Measurements from ENCODE around the gene CCDC88A.
"Not testable (repeated sequence)": the region's sequence is repeated elsewhere in the genome, so short reads cannot be mapped to it uniquely, and the experiment has no call there.

CCDC88A gene

GRCh38 chr2:55391615-55392242 is 27.9 kb downstream of the CCDC88A start:
- in situ Hi-C loops (cut with HindIII; ENCODE audit: low sequenced_read_pairs): no loop called here

DNA sequence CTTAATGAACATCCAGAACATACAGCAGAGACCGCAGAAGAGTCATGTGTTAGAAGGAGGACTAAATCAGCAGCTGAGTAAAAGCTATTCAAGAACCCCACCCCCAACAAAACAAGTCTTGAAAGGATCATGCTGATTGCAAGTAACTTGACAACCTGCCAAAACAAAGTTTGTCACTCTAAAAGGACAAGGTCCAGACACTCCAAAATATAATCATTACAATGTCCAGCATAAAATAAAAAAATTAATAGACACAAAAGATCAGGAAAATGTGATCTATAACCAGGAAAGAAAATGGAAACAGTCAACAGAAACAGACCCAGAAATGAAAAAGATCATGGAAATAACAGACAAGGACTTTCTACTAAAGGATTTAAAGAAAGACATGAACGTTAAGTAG is 28.5 kb downstream of the CCDC88A start:
- in situ Hi-C loops (cut with HindIII; ENCODE audit: low sequenced_read_pairs): no loop called here

- in situ Hi-C loops (cut with HindIII; ENCODE audit: low sequenced_read_pairs): not testable (repeated sequence)
Observed at GRCh38 chr2:55385516-55385915, 34.1 kb downstream of the CCDC88A start.

DNA sequence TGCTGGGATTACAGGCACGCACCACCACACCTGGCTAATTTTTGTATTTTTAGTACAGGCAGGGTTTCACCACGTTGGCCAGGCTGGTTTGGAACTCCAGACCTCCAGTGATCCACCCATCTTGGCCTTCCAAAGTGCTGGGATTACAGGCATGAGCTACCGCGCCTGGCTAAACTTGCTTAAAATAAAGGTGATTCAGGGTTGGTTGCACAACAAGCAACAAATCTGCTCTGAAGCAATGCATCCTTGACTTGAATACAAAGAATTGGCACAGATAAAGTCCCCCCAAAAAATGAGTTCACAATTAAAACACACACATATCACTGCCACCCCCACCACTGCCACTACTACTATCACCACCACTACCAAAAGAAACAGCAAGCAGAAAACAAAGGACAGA is 34.9 kb downstream of the CCDC88A start:
- in situ Hi-C loops (cut with HindIII; ENCODE audit: low sequenced_read_pairs): no loop called here

DNA sequence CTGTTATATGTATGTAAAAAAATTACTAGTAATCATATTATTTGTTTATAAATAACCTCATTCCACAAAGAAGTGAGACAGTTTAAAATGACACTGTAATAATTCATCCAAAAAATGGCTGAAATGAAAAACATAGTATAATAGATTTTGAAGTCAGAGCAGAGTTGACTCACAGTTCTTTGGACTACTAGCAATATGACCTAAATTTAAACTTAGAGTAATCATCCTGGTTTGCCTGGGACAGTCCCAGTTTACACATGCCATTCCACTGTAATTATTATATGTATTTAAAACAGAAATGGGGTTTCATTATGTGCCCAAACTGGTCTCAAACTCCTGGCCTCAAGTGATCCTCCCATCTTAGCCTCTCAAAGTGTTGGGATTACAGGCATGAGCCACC is 48.3 kb downstream of the CCDC88A start:
- in situ Hi-C loops (cut with HindIII; ENCODE audit: low sequenced_read_pairs): no loop called here

- in situ Hi-C loops (cut with HindIII; ENCODE audit: low sequenced_read_pairs): no loop called here
Observed at GRCh38 chr2:55370208-55370607, 49.4 kb downstream of the CCDC88A start.

GRCh38 chr2:55365303-55365702 is 54.4 kb downstream of the CCDC88A start:
- in situ Hi-C loops (cut with HindIII; ENCODE audit: low sequenced_read_pairs): no loop called here

GRCh38 chr2:55364189-55365055 is 55.2 kb downstream of the CCDC88A start:
- in situ Hi-C loops (cut with HindIII; ENCODE audit: low sequenced_read_pairs): no loop called here

DNA sequence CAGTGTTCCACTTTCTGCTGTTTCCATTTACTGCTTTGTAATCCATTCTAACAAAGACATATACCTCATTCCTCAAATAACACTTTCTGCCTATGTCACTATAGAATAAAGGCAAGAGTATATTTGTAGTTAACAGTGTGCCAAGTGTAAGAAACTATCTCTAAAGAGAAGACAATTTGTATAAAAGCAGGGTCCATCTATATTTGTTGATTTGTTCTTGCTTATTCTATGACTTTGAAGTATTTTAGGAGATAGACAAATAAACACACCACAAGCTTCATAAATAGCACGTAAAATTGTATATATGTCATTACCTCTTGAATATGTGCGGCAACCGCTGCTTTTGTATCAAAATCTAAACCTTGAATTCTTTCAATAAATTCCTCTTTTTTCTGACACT is 56.0 kb downstream of the CCDC88A start:
- in situ Hi-C loops (cut with HindIII; ENCODE audit: low sequenced_read_pairs): no loop called here

DNA sequence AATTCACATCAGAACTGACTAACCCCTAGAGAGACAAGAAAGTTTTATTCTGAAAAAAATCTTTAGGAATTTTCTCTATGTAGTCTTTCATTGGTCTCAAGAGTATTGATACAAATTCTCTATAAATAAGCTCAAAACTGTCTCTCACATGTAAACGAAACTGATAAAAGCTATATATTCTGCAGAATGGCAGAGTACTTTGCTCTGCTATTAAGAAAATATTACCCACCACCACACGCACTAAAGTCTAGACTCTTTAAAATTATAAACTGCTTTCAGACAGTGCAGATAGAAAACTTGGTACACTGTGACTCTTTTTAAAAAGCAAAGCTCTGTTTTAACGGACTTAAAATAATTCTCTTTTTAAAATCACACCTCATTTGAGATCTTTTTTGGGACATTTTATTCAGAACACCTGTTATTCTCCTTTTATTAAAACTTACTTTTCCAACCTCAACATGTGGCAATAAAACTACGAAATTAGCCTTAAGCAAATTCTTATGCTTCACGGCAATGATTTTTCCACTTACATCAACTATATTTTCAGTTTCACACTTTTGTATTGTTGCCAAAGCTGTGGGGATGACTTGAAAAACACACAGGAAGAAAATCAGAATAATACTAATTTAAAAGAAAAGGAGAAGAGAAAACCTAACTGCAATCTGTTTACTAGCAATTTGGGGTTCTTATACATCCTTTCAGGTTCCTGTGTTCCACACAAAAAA is 58.0 kb downstream of the CCDC88A start:
- in situ Hi-C loops (cut with HindIII; ENCODE audit: low sequenced_read_pairs): no loop called here

DNA sequence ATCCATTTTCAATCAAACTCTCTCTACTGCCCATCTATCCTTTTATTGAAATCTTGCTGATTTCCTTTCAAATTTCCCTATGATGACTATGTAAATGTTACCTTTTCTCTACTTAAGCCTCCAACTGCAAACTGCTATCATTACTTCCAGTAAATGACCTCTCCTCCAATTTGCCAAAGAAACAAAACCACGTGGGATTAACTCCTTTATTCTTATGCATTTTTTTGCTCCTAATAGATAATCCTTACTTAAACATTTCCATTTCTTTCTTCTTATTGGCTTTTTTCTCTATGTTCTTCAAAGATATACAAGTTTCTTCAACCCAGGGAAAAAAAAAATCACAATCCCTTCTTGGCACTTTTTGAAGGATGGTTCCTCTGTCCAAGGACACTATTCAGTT is 61.2 kb downstream of the CCDC88A start:
- in situ Hi-C loops (cut with HindIII; ENCODE audit: low sequenced_read_pairs): no loop called here

GRCh38 chr2:55357927-55358326 is 61.7 kb downstream of the CCDC88A start:
- in situ Hi-C loops (cut with HindIII; ENCODE audit: low sequenced_read_pairs): no loop called here

DNA sequence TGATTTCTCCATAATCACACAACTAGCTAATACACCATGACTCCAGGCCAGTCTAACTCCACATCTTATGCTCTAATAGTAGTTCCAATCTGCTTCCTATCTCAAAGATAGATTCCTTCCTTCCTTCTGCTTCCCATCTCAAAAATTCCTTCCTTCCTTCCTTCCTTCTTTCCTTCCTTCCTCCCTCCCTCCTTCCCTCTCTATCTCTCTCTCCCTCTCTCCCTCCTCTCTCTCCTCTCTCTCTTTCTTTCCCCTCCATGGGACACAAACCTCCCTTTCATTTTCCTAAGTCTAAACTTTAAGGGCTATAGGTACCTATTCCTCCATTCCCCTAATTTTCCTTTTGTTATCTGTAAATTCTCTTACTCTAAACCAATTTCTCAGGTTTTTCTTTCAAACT is 62.5 kb downstream of the CCDC88A start:
- in situ Hi-C loops (cut with HindIII; ENCODE audit: low sequenced_read_pairs): no loop called here

DNA sequence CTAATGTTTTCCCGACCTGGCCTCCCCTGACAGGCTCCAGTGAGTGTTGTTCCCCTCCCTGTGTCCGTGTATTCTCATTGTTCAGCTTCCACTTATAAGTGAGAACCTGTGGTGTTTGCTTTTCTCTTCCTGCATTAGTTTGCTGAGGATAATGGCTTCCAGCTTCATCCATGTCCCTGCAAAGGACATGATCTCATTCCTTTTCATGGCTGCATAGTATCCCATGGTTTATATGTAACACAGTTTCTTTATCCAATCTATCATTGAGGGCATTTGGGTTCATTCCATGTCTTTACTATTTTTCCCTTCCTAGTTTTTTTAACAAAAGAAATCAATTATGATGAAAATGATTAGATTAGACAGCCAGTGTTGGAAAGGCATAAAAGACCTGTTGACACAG is 63.5 kb downstream of the CCDC88A start:
- in situ Hi-C loops (cut with HindIII; ENCODE audit: low sequenced_read_pairs): not testable (repeated sequence)

DNA sequence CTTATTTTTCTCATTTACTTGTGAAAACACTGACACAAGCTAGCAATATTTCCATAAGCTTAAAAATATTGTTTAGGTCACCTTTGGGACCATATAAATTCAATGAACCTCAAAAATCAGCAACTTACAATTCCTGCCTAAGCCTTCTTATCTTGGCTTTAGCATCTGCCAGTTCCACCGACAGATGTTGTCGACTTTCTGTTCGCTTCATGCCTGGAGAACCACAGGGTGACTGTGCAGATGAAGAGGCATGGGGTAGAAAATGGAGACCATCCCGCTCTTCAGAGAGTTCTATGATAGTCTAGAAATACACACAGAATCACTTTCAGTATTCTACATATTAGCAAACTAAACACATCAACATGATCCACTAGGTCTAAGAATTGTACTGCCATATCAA is 64.2 kb downstream of the CCDC88A start:
- in situ Hi-C loops (cut with HindIII; ENCODE audit: low sequenced_read_pairs): no loop called here

DNA sequence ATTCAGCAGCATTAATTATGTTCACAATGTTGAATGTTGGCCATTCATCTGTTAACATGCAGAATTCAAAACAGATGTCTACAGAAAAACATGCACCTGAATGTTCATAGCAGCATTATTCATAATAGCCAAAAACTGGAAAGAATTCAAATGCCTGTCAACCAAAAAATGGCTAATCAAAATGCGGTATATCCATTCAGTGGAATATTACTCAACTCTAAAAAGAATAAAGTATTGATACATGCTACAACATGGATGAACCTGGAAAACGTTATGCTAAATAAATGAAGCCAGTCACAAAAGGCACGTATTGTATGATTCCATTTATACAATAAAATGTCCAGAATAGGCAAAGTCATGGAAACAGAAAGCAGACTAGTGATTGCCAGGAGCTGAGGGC is 68.0 kb downstream of the CCDC88A start:
- in situ Hi-C loops (cut with HindIII; ENCODE audit: low sequenced_read_pairs): no loop called here

DNA sequence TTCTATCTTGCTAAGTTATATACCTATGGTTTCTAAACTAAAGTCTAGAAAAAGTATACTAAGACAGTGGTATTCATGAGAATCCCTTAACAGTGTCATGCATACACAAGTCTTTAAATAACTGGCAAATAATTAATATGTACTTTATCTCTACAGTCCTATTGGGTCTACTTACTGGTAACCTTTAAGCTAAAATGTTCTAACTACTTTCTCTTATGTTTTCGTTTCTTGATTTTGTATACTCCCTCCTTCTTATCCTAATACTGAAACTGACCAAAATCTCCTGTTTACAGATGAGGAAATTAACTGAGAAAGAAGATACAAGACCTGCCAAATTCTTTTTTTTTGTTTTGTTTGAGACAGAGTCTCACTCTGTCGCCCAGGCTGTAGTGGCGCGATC is 74.6 kb downstream of the CCDC88A start:
- in situ Hi-C loops (cut with HindIII; ENCODE audit: low sequenced_read_pairs): no loop called here

GRCh38 chr2:55338268-55338667 is 81.4 kb downstream of the CCDC88A start:
- in situ Hi-C loops (cut with HindIII; ENCODE audit: low sequenced_read_pairs): no loop called here

DNA sequence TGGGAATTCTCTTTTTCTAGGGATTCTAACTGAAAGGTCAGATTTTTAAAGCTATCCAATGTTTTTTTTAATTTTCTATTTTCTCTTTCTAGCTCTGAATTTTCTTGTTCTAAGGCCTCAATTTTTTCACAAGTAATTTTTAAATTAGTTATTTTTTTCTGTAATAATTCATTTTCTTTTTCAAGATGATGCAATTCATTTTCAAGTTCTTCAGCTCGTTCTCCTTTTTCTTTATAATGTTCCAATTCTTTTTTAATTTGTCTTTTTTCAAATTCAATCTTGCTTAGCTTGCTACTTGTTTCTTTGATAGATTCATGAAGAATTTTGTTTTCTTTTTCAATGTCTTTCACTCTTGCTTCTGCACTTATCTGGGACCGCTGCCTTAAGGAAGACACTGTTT is 84.9 kb downstream of the CCDC88A start:
- in situ Hi-C loops (cut with HindIII; ENCODE audit: low sequenced_read_pairs): no loop called here

DNA sequence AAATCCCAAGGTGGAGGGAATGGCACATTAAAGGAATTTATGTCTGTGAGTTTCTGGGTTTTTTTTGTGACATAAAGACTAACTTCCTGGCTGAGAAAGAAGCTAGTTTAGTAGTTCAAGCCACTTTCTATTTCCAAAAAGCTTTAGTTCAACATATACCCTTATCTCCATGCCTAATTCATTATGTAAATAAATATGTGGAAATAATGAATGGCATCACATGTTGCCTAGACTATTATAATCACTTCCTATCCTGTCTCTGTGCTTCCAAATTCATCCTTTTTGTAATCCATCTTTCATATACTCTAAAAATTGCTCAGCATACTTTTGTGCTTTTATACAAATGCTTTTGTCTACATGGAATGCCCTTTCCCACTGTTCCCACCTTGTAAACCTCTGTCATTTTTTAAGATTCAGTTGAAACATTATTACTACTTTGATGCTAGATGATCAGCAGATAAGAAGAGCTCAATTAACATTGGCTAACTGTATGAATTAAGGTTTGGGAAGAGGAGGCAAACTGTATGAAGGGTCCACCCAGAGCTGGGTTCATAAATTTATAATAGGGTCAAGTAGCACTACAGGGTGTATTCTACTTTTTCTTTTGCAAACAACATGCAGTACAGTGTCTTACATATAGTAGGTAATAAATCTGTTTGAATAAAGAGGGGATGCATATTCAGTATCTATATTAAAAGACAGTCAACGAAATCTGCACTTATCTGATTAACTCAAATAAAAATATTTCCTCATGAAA is 88.9 kb downstream of the CCDC88A start:
- in situ Hi-C loops (cut with HindIII; ENCODE audit: low sequenced_read_pairs): no loop called here
